Measurements from ENCODE around the gene OMA1. TPM values are rescaled to one million over a fixed set of nuclear protein-coding genes. Genes with fewer than 3 reads are reported as not detected.
"Not testable (repeated sequence)": the region's sequence is repeated elsewhere in the genome, so short reads cannot be mapped to it uniquely, and the experiment has no call there.

OMA1 gene
- total RNA-seq, 1 donor from 2014 or later = 11.0 TPM

DNA sequence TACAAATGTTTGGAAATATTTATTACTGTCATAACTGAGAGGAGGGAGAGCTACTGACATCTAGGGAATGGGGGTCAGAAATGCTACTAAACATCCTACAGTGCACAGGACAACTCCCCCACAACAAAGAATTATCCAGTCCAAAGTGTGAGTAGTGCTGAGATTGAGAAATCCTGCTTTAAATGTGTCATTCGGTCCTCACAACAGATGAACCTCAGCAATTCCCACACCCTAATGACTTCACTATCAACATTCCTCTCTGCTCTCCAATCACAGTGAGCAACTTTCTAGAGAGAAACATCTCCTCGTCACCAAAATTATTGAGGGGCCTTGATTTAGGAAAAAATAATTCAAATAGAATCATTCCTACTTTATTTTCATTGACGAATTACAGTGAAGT, 18.0 kb downstream of the OMA1 start:
- no peak for DNase-seq (ENCODE audit: low read depth in 2 of 2)

DNA sequence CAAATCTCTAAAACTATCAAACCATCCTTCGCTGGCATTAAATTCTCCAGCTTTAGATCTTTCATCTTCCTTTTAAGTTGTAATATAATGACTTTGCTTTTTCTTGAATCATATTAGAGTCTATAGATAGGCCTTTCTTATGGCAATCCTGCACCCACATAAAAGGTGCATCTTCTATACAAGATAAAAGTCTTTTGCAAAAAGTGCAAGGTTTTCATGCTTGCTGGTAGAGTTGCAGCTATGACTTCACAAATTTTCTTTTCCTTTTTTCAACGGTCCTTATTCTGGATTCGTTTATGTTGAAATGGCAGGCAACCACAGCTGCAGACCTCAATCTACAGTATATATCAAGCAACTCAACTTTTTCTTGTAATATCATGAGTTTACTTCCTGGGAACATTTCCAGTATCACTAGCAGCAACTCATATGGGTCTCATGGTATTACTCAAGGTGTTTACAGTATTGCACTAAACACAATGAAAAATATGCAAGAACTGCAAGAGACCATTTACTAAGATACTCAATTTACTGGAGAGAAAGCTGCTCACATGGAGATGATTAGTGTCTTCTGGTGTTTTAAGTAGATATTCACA, 22.1 kb downstream of the OMA1 start:
- DNase-seq (ENCODE audit: low read depth in 2 of 2) = no peak

DNA sequence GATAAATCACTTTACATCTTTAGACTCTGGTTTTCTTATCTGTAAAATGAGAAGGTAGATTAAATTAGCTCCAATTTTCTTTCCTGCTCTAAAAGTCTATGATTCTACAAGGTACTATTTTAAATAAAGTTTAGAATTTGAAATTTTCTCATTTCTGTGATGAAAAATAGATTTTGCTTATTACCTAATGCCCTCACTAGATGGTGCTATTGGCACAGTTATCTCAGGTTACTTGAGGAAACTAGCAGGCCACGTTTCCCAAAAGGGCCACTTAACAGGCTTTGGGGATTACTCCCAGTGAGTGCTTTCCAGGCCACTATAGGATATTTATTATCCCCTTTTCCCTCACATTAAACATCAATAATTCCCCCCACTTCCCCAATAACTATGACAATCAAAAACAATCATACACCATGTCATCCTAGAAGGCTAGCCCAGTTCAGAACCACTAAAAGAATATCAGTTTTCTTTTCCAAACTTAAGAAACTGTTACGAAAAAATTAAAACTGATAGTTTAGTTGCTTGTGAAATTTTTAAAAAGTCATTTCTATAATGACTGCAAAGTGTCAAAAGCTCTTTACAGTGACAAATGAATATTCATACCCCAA, 30.6 kb downstream of the OMA1 start:
- peak; percentile 71 to 86 for DNase-seq (ENCODE audit: low read depth in 2 of 2)

DNA sequence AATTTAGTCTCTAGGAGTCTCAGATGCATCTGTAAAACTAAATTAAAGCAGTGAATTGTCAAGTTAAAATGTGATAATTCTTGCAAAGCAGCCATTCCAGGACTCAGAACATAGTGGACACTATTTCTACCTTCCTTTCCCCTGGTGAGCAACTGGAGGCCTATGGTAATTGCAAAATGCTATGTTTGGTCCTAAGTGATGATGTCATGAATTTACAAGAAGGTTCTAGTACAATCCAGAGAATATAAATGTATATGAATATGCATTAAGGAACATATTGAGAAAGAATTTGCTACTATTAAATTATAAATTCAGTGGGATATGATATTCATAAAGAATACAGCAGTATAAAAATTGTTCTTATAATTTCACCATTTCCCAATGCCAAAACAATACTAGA, 32.6 kb downstream of the OMA1 start:
- no peak for DNase-seq (ENCODE audit: low read depth in 2 of 2)

- no peak for DNase-seq (ENCODE audit: low read depth in 2 of 2)
These were observed 37.9 kb downstream of the OMA1 start for GRCh38 chr1:58508629-58509028.

- no peak for DNase-seq (ENCODE audit: low read depth in 2 of 2)
These were observed 41.2 kb downstream of the OMA1 start for GRCh38 chr1:58505286-58505685.

DNA sequence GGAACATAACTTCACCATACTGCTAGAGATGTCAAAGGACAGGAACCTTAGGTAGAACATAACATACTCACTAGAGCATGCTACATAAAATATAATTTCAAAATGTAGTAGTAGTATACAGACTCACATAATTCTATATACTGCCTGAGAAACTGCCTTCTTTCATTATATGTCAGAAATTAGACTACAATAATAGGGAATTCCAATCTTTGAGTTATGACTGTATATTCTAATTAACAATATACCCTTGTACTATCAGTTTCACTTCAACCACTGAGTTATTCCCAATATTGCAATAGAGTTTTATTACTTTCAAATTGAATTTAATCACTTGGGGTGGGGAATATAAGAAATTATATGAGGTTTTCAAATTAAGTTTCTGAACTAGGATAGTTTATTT, 44.0 kb downstream of the OMA1 start:
- DNase-seq (ENCODE audit: low read depth in 2 of 2) = no peak

DNA sequence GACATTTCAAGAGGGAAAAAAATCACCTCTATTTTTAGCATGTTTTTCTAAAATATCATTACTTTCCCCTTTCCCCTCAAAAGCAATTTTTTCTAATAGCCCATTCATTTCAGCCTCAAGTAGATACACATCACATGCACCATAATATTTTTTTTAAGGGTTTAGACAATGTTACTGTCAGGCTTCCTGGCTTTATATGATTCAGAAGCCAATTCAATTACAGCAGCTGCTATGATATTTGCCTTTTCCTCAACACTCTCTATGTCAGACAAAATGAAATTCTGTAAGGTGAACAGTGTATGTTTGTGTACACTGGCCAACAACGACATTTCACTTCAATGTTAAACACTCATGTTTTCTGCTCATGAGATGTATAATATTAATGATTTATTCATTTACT, 46.5 kb downstream of the OMA1 start:
- DNase-seq (ENCODE audit: low read depth in 2 of 2) = peak; percentile 18 to 64

- DNase-seq (ENCODE audit: low read depth in 2 of 2) = no peak
These were observed 49.0 kb downstream of the OMA1 start for GRCh38 chr1:58497499-58497898.

DNA sequence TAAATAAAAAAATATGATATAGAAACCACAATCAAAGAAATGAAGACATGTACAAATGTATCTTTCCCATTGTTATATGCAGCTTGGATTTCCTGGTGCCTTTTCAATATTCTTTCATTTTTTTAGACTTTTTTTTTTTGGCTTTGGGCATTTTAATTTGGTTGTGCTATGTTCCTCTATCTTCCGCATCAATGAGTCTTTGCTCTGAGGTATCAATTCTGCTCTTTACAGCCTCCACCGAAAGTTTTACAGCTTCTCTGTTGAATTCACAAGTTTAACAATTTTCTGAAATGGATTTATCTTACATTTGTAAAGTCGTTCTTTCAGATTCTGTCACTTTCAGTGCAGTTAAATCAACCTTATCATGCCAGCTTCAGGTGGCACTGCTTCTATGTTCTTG, 50.5 kb downstream of the OMA1 start:
- DNase-seq (ENCODE audit: low read depth in 2 of 2) = no peak

DNA sequence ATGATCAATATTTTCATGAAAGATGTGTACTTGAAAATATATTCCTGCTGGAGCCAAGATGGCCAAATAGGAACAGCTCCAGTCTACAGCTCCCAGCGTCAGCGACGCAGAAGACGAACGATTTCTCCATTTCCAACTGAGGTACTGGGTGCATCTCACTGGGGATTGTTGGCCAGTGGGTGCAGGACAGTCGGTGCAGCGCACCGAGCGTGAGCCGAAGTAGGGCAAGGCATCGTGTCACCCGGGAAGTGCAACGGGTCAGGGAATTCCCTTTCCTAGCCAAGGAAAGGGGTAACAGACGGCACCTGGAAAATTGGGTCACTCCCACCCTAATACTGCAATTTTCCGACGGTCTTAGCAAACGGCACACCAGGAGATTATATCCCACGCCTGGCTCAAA, 57.6 kb downstream of the OMA1 start:
- not testable (repeated sequence) for DNase-seq (ENCODE audit: low read depth in 2 of 2)

DNA sequence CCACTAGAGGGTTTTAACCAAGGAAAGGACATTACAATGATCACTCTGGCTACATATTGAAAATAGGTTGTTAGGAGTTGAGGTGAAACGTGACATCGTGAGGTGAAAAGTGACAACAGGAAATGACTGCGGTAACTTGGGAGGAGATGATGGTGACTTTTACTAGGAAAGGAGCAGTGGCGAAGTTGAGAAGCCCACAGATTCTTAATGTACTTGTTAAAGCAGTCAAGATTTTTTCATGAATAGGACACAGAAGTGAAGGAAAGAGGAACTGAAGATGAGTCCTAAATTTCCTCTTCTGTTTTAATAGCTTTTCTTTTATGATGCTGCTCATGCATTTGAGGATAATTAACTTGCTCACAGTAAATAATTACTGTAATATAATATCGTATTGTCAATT, 59.5 kb downstream of the OMA1 start:
- no peak for DNase-seq (ENCODE audit: low read depth in 2 of 2)

GRCh38 chr1:58481962-58482361, 64.6 kb downstream of the OMA1 start:
- no peak for DNase-seq (ENCODE audit: low read depth in 2 of 2)

GRCh38 chr1:58480191-58480590, 66.3 kb downstream of the OMA1 start:
- no peak for DNase-seq (ENCODE audit: low read depth in 2 of 2)

DNA sequence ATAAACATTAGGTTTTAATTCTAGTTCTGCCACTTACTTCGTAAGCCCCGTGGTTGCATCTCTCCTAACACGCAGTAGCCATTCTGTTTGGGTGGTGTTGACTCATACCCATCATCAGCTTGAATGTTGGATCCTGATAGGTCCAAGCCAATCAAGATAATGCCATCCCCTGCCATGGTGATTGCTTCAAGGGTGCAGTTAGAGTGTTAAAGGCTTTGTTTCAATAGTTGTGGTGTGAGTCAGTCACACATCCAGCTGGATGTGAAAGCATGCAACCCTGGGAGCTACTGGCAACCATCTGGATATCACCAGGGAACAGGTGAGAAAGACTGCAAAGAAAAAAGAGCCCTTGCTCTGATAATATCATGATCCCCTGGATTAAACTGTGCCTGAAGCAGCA, 69.1 kb downstream of the OMA1 start:
- DNase-seq (ENCODE audit: low read depth in 2 of 2) = no peak

GRCh38 chr1:58476179-58476578, 70.3 kb downstream of the OMA1 start:
- DNase-seq (ENCODE audit: low read depth in 2 of 2) = no peak

GRCh38 chr1:58469476-58469875, 77.0 kb downstream of the OMA1 start:
- no peak for DNase-seq (ENCODE audit: low read depth in 2 of 2)

- DNase-seq (ENCODE audit: low read depth in 2 of 2) = no peak
These were observed 77.5 kb downstream of the OMA1 start for GRCh38 chr1:58469016-58469415.

- no peak for DNase-seq (ENCODE audit: low read depth in 2 of 2)
These were observed 77.9 kb downstream of the OMA1 start for GRCh38 chr1:58468612-58469011.

DNA sequence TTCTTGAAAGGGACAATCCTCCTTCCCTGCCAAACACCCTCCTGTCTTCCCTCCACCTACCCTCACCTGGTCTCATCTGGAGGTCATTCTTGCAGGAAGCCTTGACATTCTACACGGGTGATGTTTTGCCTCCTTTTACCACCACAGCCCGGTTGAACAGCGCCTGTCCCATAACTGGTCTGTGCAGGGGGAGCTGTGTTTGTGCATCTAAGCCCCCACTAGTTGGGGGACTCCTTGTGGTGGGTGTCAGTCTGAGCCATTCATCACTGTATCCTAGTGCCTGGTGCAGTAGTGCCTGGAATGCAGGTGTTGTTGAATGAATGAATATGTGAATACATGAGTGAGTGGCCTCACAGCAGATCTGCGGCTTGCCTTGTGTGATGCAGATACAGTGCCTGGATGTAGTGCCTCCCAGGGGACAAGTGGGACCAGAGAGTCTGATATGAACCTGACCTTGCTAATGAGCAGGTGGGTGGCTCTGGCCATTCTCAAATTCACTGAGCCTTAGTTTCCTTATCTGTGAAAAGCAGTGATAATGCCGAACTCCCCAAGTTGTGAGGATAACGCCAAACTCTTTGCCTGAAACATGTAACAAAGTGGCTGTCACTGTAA, 79.8 kb downstream of the OMA1 start:
- DNase-seq (ENCODE audit: low read depth in 2 of 2) = no peak

DNA sequence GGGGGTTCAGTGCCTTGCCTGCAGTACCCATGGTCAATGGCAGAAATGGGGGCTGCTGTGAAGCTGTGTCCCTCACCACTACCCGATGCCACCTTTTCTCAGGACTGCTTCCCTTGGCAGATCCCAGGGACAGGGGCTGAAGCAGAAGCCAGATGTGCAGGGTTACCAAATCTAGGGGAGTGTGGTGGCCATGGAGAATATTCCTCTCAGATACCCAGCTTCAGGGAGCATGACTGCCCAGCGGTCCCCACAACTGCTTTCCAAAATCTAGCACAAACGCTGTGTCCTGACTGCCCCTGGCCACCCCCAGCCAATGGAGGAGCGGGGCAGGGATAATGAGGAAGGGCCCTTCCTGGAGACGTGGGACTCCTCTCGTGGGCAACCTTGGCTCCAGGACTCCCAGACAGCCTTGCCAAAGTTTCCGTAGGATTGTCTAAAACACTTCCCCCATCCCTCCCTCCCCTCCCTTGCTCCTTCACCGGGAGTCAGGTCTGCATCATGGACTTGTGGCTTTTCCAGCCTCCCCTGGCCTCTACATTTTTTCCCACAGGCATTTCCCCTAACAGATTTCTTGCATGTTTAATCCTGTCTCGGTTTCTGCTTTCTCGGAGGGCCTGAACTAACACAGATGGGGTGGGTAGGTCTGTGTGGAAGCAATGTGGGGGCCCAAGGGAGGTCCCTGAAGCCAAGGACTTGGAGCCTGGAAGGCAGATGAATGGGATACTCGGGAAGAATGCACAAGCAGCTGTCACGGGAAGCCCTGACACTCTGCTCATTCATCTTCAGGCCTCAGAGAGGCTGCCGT, 80.5 kb downstream of the OMA1 start:
- no peak for DNase-seq (ENCODE audit: low read depth in 2 of 2)

DNA sequence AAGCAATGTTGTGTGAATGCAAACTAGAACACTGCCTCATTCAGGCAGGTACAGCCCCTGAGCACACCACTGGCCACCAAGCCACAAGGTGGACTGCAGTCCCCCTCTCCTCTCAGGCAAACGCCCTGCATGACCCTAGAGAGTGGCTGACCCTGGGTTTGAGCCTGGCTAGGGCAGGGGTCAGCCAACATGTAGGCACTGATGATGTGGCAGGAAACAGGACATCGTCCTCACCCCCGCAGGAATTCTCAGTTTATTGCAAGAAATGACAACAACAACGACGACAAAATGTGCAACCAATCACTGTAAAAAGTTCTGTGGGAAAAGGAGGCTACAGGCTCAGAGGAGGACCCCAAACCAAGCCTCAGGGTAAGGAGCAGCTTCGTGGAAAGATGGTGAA, 81.3 kb downstream of the OMA1 start:
- no peak for DNase-seq (ENCODE audit: low read depth in 2 of 2)

GRCh38 chr1:58460469-58460868, 86.1 kb downstream of the OMA1 start:
- DNase-seq (ENCODE audit: low read depth in 2 of 2) = peak; percentile 5 to 29
